ENCODE measurements around the gene LENG8.
"Not testable (repeated sequence)": the region's sequence is repeated elsewhere in the genome, so short reads cannot be mapped to it uniquely, and the experiment has no call there.

LENG8 gene

DNA sequence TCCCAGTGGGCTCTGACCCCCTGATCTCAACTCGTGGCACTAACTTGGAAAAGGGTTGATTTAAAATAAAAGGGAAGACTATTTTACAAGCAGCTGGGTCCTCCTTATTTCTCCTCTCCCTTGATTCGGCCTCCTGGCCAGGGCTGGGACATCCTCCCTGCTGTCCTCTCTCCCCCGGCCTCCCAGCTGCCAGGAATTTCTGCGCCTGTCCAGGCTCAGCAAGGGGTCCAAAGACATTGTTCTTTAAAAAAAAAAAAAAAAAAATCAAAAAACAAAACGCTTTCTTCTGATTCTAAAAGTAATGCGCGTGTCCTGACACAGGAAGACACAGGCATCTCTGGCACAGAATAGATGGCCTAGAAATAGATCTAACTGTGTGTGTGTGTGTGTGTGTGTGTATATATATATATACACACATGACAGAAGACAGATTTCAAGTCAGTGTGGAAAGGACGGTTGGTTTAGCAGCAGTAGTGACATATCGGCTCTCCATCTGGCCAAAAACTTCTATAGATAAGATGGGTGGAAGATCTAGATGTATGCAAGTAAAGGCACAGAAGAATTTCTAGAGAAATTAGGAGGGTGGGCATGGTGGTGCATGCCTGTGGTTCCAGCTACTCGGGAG is 12.3 kb upstream of the LENG8 start:
- H3K36me3 ChIP-seq (ENCODE audit: control insufficient read depth, insufficient read depth, low read length): no peaks in the 10 kb centered on the region
- no peak overlapping the region for H3K4me3 ChIP-seq (ENCODE audit: low read depth, low read length)
- H3K9ac ChIP-seq: no peak overlapping the region
- no peaks in the 10 kb centered on the region for H3K27me3 ChIP-seq (ENCODE audit: control insufficient read depth, insufficient read depth, low read length)
- H3K4me2 ChIP-seq (ENCODE audit: low read length): no peak overlapping the region
- TF ChIP-seq CTCF (IDR thresholded peaks at IDR 0.05): no peak
- H2AFZ ChIP-seq: no peak overlapping the region
- no peaks in the 10 kb centered on the region for H3K9me3 ChIP-seq (ENCODE audit: control insufficient read depth, low read length)
- peaks cover 4% of the 10 kb centered on the region for H3K79me2 ChIP-seq
- H3K27ac ChIP-seq: no peak overlapping the region
- H3K4me1 ChIP-seq: peaks cover 2% of the 10 kb centered on the region

- H3K9me3 ChIP-seq (ENCODE audit: control insufficient read depth, low read length): no peaks in the 10 kb centered on the region
- no peak overlapping the region for H3K27ac ChIP-seq
- TF ChIP-seq CTCF (IDR thresholded peaks at IDR 0.05): no peak
- no peak overlapping the region for H3K9ac ChIP-seq
- no peaks in the 10 kb centered on the region for H3K36me3 ChIP-seq (ENCODE audit: control insufficient read depth, insufficient read depth, low read length)
- H3K4me1 ChIP-seq: peaks cover 2% of the 10 kb centered on the region
- no peak overlapping the region for H3K4me3 ChIP-seq (ENCODE audit: low read depth, low read length)
- H3K4me2 ChIP-seq (ENCODE audit: low read length): no peak overlapping the region
- H2AFZ ChIP-seq: no peak overlapping the region
- H3K27me3 ChIP-seq (ENCODE audit: control insufficient read depth, insufficient read depth, low read length): no peaks in the 10 kb centered on the region
- peaks cover 4% of the 10 kb centered on the region for H3K79me2 ChIP-seq
These were observed 9.7 kb upstream of the LENG8 start for GRCh38 chr19:54439174-54439851.

GRCh38 chr19:54440641-54441040 is 8.4 kb upstream of the LENG8 start:
- no peak for TF ChIP-seq CTCF (IDR thresholded peaks at IDR 0.05)
- H3K9me3 ChIP-seq (ENCODE audit: control insufficient read depth, low read length): no peaks in the 10 kb centered on the region
- H3K27ac ChIP-seq: no peak overlapping the region
- H3K4me1 ChIP-seq: no peaks in the 10 kb centered on the region
- H3K36me3 ChIP-seq (ENCODE audit: control insufficient read depth, insufficient read depth, low read length): no peaks in the 10 kb centered on the region
- H3K27me3 ChIP-seq (ENCODE audit: control insufficient read depth, insufficient read depth, low read length): no peaks in the 10 kb centered on the region
- H3K79me2 ChIP-seq: peaks cover 4% of the 10 kb centered on the region
- no peak overlapping the region for H2AFZ ChIP-seq
- H3K4me2 ChIP-seq (ENCODE audit: low read length): no peak overlapping the region
- no peak overlapping the region for H3K9ac ChIP-seq
- no peak overlapping the region for H3K4me3 ChIP-seq (ENCODE audit: low read depth, low read length)

- no peak for TF ChIP-seq CTCF (IDR thresholded peaks at IDR 0.05)
- Histone ChIP-seq H3K9me3 (ENCODE audit: control insufficient read depth, low read length) (no peaks in the 10 kb centered on the region), H2AFZ (no peak overlapping the region), H3K4me2 (ENCODE audit: low read length) (no peak overlapping the region), H3K4me1 (no peaks in the 10 kb centered on the region), H3K36me3 (ENCODE audit: control insufficient read depth, insufficient read depth, low read length) (no peaks in the 10 kb centered on the region), H3K27ac (no peak overlapping the region), H3K4me3 (ENCODE audit: low read depth, low read length) (no peak overlapping the region), H3K79me2 (peaks cover 5% of the 10 kb centered on the region), H3K9ac (no peak overlapping the region), H3K27me3 (ENCODE audit: control insufficient read depth, insufficient read depth, low read length) (no peaks in the 10 kb centered on the region)
These were observed 4.3 kb upstream of the LENG8 start for GRCh38 chr19:54444737-54445136.

DNA sequence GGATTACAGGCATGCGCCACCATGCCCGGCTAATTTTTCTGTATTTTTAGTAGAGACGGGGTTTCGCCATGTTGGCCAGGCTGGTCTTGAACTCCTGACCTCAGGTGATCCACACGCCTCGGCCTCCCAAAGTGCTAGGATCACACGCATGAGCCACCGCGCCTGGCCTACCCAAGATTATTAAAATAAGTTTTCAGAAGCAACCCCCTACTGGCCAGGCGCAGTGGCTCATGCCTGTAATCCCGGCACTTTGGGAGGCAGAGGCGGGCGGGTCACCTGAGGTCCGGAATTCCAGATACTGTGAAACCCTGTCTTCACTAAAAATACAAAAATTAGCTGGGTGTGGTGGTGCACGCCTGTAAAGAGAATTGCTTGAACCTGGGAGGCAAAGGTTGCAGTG is 2.6 kb upstream of the LENG8 start:
- H3K27me3 ChIP-seq (ENCODE audit: control insufficient read depth, insufficient read depth, low read length); H3K27ac ChIP-seq; H3K9ac ChIP-seq; H3K4me3 ChIP-seq (ENCODE audit: low read depth, low read length); H3K9me3 ChIP-seq (ENCODE audit: control insufficient read depth, low read length); H2AFZ ChIP-seq; H3K36me3 ChIP-seq (ENCODE audit: control insufficient read depth, insufficient read depth, low read length); H3K4me2 ChIP-seq (ENCODE audit: low read length): not testable (repeated sequence)
- Histone ChIP-seq H3K79me2 (peaks cover 19% of the 10 kb centered on the region), H3K4me1 (peaks cover 12% of the 10 kb centered on the region)

All from parathyroid adenoma (tissue), 2 donors.